Measurements from ENCODE around the gene TPRN.

DNA sequence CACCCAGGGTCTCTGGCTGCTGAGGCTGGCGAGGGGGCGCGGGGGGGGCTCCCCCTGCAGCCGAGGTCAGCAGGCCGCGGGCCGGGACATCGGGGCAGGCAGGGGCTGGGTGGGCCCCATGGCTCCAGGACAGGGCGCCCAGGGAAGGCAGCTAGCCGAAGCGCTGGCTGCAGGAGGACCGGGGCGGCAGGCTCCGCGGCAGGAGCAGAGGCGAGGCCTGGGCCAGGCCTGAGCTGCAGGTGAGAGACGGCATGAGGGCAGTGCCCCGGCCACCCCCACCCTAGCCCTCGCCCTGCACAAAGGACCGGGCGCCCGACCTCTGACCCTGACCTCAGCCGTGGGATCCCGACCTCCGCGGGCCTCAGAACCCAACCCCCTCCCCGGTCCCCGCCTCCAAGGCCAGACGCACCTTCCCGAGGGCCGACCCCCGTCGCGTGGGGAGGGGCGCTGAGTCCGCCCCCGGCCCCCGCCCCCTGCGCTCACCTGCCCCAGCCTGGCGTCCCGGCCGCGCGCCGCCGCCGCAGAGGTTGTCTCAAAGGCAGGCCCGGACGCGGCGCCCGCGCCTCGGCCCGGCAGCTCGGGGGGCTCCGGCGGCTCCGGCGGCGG, 21.1 kb upstream of the TPRN start:
- TF ChIP-seq, protein P1, sequence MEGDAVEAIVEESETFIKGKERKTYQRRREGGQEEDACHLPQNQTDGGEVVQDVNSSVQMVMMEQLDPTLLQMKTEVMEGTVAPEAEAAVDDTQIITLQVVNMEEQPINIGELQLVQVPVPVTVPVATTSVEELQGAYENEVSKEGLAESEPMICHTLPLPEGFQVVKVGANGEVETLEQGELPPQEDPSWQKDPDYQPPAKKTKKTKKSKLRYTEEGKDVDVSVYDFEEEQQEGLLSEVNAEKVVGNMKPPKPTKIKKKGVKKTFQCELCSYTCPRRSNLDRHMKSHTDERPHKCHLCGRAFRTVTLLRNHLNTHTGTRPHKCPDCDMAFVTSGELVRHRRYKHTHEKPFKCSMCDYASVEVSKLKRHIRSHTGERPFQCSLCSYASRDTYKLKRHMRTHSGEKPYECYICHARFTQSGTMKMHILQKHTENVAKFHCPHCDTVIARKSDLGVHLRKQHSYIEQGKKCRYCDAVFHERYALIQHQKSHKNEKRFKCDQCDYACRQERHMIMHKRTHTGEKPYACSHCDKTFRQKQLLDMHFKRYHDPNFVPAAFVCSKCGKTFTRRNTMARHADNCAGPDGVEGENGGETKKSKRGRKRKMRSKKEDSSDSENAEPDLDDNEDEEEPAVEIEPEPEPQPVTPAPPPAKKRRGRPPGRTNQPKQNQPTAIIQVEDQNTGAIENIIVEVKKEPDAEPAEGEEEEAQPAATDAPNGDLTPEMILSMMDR (IDR thresholded peaks at IDR 0.05): no peak
- TF ChIP-seq POLR2A (IDR thresholded peaks at IDR 0.05): no peak

All from transverse colon (tissue), 3 donors.